Smooth muscle cell (in vitro differentiated cells): Measurements from ENCODE around the gene EML4. TPM values are rescaled to one million over a fixed set of nuclear protein-coding genes. Genes with fewer than 3 reads are reported as not detected.
A peak's percentile ranks its signal among the peaks of the same experiment; 100 is the strongest.

Experiments
- DNase-seq: peaks from one replicate; lab custom pipeline; 2025; ENCODE audit not compliant: unreplicated experiment; lab: John Stamatoyannopoulos, UW
- H2AFZ ChIP-seq: fragments of 200-600 bp; sonication (generic); 2 replicates; pipeline ENCODE4 v1.6.0; 2016; ENCODE audit warnings: antibody characterized with exemption, low read depth, mild to moderate bottlenecking
- H3F3A ChIP-seq: fragments of 200-600 bp; sonication (generic); 2 replicates; pipeline ENCODE4 v1.6.0; 2017; ENCODE audit warnings: antibody characterized with exemption, low read depth
- H3K27ac ChIP-seq: fragments of 200-600 bp; sonication (generic); 2 replicates; pipeline ENCODE4 v1.5.1; 2016; ENCODE audit warnings: low read depth, mild to moderate bottlenecking
- H3K27me3 ChIP-seq: fragments of 200-600 bp; sonication (generic); 2 replicates; pipeline ENCODE4 v1.6.1; 2016; ENCODE audit warnings: low read depth, mild to moderate bottlenecking
- H3K36me3 ChIP-seq: fragments of 200-600 bp; sonication (generic); 2 replicates; pipeline ENCODE4 v1.5.1; 2016; ENCODE audit warnings: low read depth
- H3K4me1 ChIP-seq: fragments of 200-600 bp; sonication (generic); 2 replicates; pipeline ENCODE4 v1.5.1; 2016; ENCODE audit warnings: low read depth
- H3K4me2 ChIP-seq: fragments of 200-600 bp; sonication (generic); 2 replicates; pipeline ENCODE4 v1.6.0; 2016; ENCODE audit warnings: mild to moderate bottlenecking
- H3K4me3 ChIP-seq: fragments of 200-600 bp; sonication (generic); 2 replicates; pipeline ENCODE4 v1.5.1; 2016; ENCODE audit warnings: mild to moderate bottlenecking
- H3K79me2 ChIP-seq: fragments of 200-600 bp; sonication (generic); 2 replicates; pipeline ENCODE4 v1.6.0; 2016; ENCODE audit warnings: low read depth, mild to moderate bottlenecking
- H3K9ac ChIP-seq: fragments of 200-600 bp; sonication (generic); 2 replicates; pipeline ENCODE4 v1.6.0; 2016; ENCODE audit warnings: low read depth
- H3K9me3 ChIP-seq: fragments of 200-600 bp; sonication (generic); replicated peaks from 2 replicates; pipeline ENCODE4 v1.5.1; 2016; ENCODE audit warnings: low read depth
- H4K20me1 ChIP-seq: fragments of 200-600 bp; sonication (generic); 2 replicates; pipeline ENCODE4 v1.6.0; 2016; ENCODE audit warnings: low read depth
- CTCF ChIP-seq: fragments of 200-600 bp; sonication (generic); IDR thresholded peaks from 2 replicates; pipeline ENCODE4 v1.5.1; 2017; ENCODE audit warnings: borderline replicate concordance, mild to moderate bottlenecking, antibody characterized with exemption; ENCODE audit not compliant: insufficient read depth, poor library complexity, severe bottlenecking
- WGBS: methylation state at CpG from one replicate; pipeline ENCODE4 v1.1.7; 2016; ENCODE audit warnings: low lambda C conversion rate; 5-methylcytosine and 5-hydroxymethylcytosine counted together
- polyA plus RNA-seq: library from polyadenylated mRNA; unstranded; fragments of >200 nt; fragmentation: Nextera tagmentation; extraction: Ambion mirVana; gene quantifications from 2 replicates; pipeline ENCODE4 v1.2.1, GENCODE V29; 2016
- total RNA-seq: library from RNA; depleted of rRNA; stranded (reverse); fragments of >200 nt; gene quantifications from 2 replicates; pipeline ENCODE4 v1.2.3, GENCODE V29; 2014

EML4 gene
- total RNA-seq (46.2 and 55.9 TPM in 2 replicates), polyA plus RNA-seq (33.6 and 39.9 TPM in 2 replicates)

- Histone ChIP-seq H3F3A (peaks cover 10% of the 10 kb centered on the region), H4K20me1 (peaks cover 39% of the 10 kb centered on the region), H3K27ac (peak within 1 kb of the TSS; percentile 64), H3K4me1 (peaks cover 28% of the 10 kb centered on the region), H3K4me2 (peak within 1 kb of the TSS; percentile 92), H3K27me3 (no peaks in the 10 kb centered on the region), H3K9ac (peak within 1 kb of the TSS; percentile 88), H3K4me3 (peak within 1 kb of the TSS; percentile 78), H3K36me3 (no peaks in the 10 kb centered on the region), H2AFZ (peak within 1 kb of the TSS; percentile 77), H3K9me3 (no peaks in the 10 kb centered on the region), H3K79me2 (peaks cover 45% of the 10 kb centered on the region)
- DNase-seq, result peak; percentile 77
- 2% methylated on average over 82 of the region's 88 CpGs for WGBS
- no peak for TF ChIP-seq CTCF
Observed at GRCh38 chr2:42169100-42169873, at the start of gene EML4. Gene EML4, plus strand, starts transcription at chr2:42169353. Its CDS starts 259 bp downstream, at chr2:42169612.

- Histone ChIP-seq H3K27me3 (no peaks in the 10 kb centered on the region), H3K36me3 (no peaks in the 10 kb centered on the region), H3F3A (peaks cover 19% of the 10 kb centered on the region), H3K79me2 (no peaks in the 10 kb centered on the region), H3K4me1 (peaks cover 34% of the 10 kb centered on the region), H3K9ac (no peak overlapping the region), H3K9me3 (no peaks in the 10 kb centered on the region), H3K27ac (peak overlapping the region; percentile 67), H3K4me2 (peak overlapping the region; percentile 59), H2AFZ (no peak overlapping the region), H3K4me3 (no peak overlapping the region), H4K20me1 (no peaks in the 10 kb centered on the region)
- DNase-seq, result no peak
- TF ChIP-seq CTCF, result no peak
Observed at GRCh38 chr2:42123426-42123825, 45.7 kb upstream of the EML4 start.

GRCh38 chr2:42124011-42124785 is 45.0 kb upstream of the EML4 start:
- H3K27ac ChIP-seq, result peak overlapping the region; percentile 67
- H3K9ac ChIP-seq, result no peak overlapping the region
- peak overlapping the region; percentile 59 for H3K4me2 ChIP-seq
- no peaks in the 10 kb centered on the region for H3K36me3 ChIP-seq
- no peak overlapping the region for H2AFZ ChIP-seq
- H3K4me1 ChIP-seq, result peaks cover 30% of the 10 kb centered on the region
- 59% methylated on average over 6 of the region's 6 CpGs for WGBS
- peaks cover 17% of the 10 kb centered on the region for H3F3A ChIP-seq
- TF ChIP-seq CTCF, result no peak
- no peaks in the 10 kb centered on the region for H3K9me3 ChIP-seq
- no peak overlapping the region for H3K4me3 ChIP-seq
- no peak for DNase-seq
- no peaks in the 10 kb centered on the region for H3K27me3 ChIP-seq
- no peaks in the 10 kb centered on the region for H4K20me1 ChIP-seq
- no peaks in the 10 kb centered on the region for H3K79me2 ChIP-seq
